Measurements from ENCODE around the gene FAM117A. TPM values are rescaled to one million over a fixed set of nuclear protein-coding genes. Genes with fewer than 3 reads are reported as not detected.

The FAM117A gene
- total and polyA plus RNA-seq, 12 donors, result 4.0 to 14.0 (median 10.1) TPM

DNA sequence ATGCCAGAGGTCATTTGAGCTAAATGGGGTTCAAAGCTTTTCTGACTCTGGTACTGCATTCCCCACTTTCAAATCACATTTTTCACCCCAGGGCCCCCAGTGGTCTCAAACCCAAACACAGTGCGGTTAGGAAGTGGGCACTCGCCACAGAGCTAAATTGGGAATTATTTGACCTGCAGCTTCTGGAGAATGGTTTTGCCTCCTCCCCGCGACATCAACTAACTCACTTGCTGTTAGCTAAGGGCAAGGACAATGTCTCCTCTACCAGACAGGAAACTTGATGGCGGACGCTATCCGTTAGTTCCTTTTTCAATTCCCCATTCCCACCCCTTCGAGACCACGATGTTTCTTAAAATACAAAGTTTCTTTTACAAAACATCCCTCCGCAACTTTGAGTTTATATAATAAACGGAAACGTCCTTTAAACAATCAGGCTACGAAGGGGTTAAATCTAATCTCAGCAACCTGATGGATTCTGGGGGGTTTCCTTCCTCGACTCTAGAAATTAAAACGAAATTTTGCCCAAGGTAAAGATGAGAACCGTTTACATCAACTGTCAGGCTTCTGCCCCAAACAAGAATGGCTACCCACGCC is 24.1 kb upstream of the FAM117A start:
- TF ChIP-seq, protein P1, sequence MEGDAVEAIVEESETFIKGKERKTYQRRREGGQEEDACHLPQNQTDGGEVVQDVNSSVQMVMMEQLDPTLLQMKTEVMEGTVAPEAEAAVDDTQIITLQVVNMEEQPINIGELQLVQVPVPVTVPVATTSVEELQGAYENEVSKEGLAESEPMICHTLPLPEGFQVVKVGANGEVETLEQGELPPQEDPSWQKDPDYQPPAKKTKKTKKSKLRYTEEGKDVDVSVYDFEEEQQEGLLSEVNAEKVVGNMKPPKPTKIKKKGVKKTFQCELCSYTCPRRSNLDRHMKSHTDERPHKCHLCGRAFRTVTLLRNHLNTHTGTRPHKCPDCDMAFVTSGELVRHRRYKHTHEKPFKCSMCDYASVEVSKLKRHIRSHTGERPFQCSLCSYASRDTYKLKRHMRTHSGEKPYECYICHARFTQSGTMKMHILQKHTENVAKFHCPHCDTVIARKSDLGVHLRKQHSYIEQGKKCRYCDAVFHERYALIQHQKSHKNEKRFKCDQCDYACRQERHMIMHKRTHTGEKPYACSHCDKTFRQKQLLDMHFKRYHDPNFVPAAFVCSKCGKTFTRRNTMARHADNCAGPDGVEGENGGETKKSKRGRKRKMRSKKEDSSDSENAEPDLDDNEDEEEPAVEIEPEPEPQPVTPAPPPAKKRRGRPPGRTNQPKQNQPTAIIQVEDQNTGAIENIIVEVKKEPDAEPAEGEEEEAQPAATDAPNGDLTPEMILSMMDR (IDR thresholded peaks at IDR 0.05), result no peak
- intact Hi-C loops (cut with DNase I), result loop anchor here in 7 of 10 donors (2.0 to 10.0 kb wide), 8 partner anchors 57 to 223 kb away; partner anchors contain the start of genes TAC4 (in 3 of the 7) and SLC35B1 (in 1 of the 7)
- Histone ChIP-seq H3K36me3 (peaks cover 0 to 34% (median 12%) of the 10 kb centered on the region in 9 donors), H3K27me3 (no peaks in the 10 kb centered on the region), H3K4me3 (peak overlapping the region; percentile 77 to 100 (median 94)), H3K4me1 (peaks cover 9 to 67% (median 56%) of the 10 kb centered on the region in 9 donors), H3K9me3 (no peaks in the 10 kb centered on the region), H3K27ac (peak overlapping the region; percentile 88 to 100 (median 98))
- ATAC-seq, result no peak
- no peak for DNase-seq
- WGBS, 2 donors, result 2% methylated on average over 17 of the region's 17 CpGs

DNA sequence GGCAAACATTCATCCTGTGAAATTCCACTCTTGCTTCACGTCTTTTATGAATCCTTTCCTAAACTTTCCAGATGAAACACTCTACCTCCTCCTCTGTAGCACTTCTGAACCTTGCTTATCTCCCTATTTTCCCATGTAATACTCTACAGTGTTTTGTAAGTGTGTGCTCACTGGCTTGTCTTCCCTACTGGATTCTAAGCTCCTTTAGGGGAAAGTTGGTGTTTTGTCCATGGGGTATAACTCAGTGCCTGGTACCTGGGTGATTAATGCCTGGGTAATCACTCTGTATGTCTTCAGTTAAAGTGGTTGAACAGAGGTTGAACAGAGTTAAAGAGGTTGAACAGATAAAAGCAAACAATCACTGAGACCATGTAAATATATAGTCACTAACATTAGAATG is 20.7 kb upstream of the FAM117A start:
- ATAC-seq (no peak), DNase-seq (no peak)
- Histone ChIP-seq H3K4me1 (peaks cover 5 to 45% (median 36%) of the 10 kb centered on the region in 9 donors), H3K27me3 (no peaks in the 10 kb centered on the region), H3K36me3 (peaks cover 0 to 2% (median 0%) of the 10 kb centered on the region in 9 donors), H3K4me3 (no peak overlapping the region), H3K27ac (peak overlapping the region in 6 of 10 donors; percentile 34 to 76 (median 67)), H3K9me3 (no peaks in the 10 kb centered on the region)
- intact Hi-C loops (cut with DNase I), result loop anchor here in 8 of 10 donors (2.0 to 10.0 kb wide), 7 partner anchors 60 to 220 kb away; partner anchors contain the start of genes TAC4 (in 3 of the 8) and SLC35B1 (in 1 of the 8)
- TF ChIP-seq, protein P1 (IDR thresholded peaks at IDR 0.05), result no peak
- WGBS, 2 donors, result 63 to 68% methylated on average over 1 of the region's 1 CpG

DNA sequence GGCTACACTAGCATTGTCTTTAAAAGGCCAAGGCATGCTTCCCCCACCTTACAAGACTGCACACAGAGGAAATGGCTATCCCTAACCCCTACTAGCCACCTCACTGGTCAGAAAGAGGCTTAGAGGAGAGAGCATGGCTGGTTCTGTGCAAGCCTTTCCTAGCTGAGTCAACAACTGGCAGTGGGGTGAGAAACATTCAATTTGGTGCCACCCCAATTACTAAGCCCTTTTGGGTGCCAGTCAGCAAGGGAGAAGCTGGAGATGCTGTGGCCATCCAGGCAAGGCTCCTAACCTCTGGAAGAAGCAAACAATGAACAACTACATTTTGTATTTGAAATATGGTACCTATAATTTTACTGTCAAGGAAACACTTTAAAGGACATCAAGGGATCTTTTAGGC is 19.9 kb upstream of the FAM117A start:
- Histone ChIP-seq H3K27ac (peak overlapping the region in 9 of 10 donors; percentile 40 to 76 (median 60)), H3K27me3 (no peaks in the 10 kb centered on the region), H3K4me1 (peaks cover 4 to 47% (median 37%) of the 10 kb centered on the region in 9 donors), H3K4me3 (no peak overlapping the region), H3K9me3 (no peaks in the 10 kb centered on the region), H3K36me3 (no peaks in the 10 kb centered on the region)
- TF ChIP-seq, protein P1 (IDR thresholded peaks at IDR 0.05), result no peak
- DNase-seq, result no peak
- no peak for ATAC-seq
- intact Hi-C loops (cut with DNase I), result loop anchor here in 4 of 10 donors (2.0 to 10.0 kb wide), 4 partner anchors 61 to 219 kb away; partner anchors contain the start of gene TAC4 (in 1 of the 4)

DNA sequence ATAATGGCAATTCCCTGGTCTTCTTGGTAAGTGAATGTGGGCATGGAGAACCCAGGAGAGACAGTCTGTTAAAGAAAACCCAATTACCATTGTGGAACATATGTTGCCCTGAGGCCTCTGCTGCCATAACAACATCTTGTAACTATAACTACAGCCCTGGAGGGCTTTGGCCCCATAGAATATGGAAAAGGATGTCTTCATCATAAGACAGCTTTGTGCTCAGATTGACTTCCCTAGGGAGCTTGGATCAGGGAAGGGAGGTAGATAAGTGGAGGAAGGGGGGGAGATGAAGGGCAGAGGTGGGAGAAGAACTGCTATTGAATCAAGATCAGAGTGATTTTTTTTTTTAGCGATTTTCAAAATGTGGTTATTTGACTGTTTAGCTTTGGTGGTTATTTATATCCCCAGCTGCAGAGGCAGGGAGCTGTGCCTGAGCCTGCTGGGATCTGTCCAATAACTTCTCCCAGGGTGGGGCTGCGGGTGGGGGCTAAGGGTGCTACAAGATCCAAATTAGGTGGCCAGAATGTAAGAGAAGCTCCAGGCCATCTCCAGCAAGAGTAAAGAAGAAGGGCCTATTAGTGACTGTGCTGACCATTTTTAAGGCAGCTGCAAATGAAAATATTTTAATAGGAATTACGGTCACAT is 19.3 kb upstream of the FAM117A start:
- ATAC-seq (peak in 3 of 8 donors; percentile 29 to 55 (median 42)), DNase-seq (peak; percentile 46 to 70)
- TF ChIP-seq, protein P1 (IDR thresholded peaks at IDR 0.05), result no peak
- Histone ChIP-seq H3K27me3 (no peaks in the 10 kb centered on the region), H3K9me3 (no peaks in the 10 kb centered on the region), H3K36me3 (no peaks in the 10 kb centered on the region), H3K27ac (peak overlapping the region in 9 of 10 donors; percentile 29 to 76 (median 60)), H3K4me3 (no peak overlapping the region), H3K4me1 (peaks cover 4 to 47% (median 37%) of the 10 kb centered on the region in 9 donors)
- intact Hi-C loops (cut with DNase I), result loop anchor here in 3 of 10 donors (5.0 to 10.0 kb wide), 3 partner anchors 62 to 218 kb away; partner anchors contain the start of gene TAC4 (in 1 of the 3)
- 43 to 45% methylated on average over 3 of the region's 3 CpGs for WGBS, 2 donors

Data from heart right ventricle (tissue), 16 donors.